GM12891 (cell line): ENCODE measurements around the gene TSSK3.

Source experiments
- PAX5 ChIP-seq: IDR thresholded peaks from 2 replicates; pipeline ENCODE4 v1.6.1; 2011; ENCODE audit warnings: low read length, moderate library complexity, mild to moderate bottlenecking; ENCODE audit not compliant: insufficient read depth, severe bottlenecking
- POLR2A ChIP-seq: IDR thresholded peaks from 2 replicates; pipeline ENCODE4 v1.6.1; 2011; ENCODE audit warnings: low read depth, low read length, control low read depth
- POLR2AphosphoS5 ChIP-seq: IDR thresholded peaks from 2 replicates; pipeline ENCODE4 v1.6.1; 2011; ENCODE audit warnings: low read depth, low read length, control low read depth
- POU2F2 ChIP-seq: IDR thresholded peaks from 2 replicates; pipeline ENCODE4 v1.6.1; 2011; ENCODE audit warnings: low read depth, mild to moderate bottlenecking, control low read depth, low read length, moderate library complexity
- SPI1 ChIP-seq: IDR thresholded peaks from 2 replicates; pipeline ENCODE4 v1.6.1; 2011; ENCODE audit warnings: low read depth, low read length, control low read depth
- TAF1 ChIP-seq: IDR thresholded peaks from 2 replicates; pipeline ENCODE4 v1.6.1; 2011; ENCODE audit warnings: low read depth, low read length, control low read depth

GRCh38 chr1:32332290-32333079 is 29.9 kb upstream of the TSSK3 start:
- TF ChIP-seq POLR2A: peak; percentile 19; the same call in 1 of the 2 replicates
- TF ChIP-seq TAF1: no peak
- TF ChIP-seq POLR2AphosphoS5: peak; percentile 27; the same call in 1 of the 2 replicates
- no peak for TF ChIP-seq POU2F2
- no peak for TF ChIP-seq PAX5
- no peak for TF ChIP-seq SPI1
